Kidney (tissue), 14 donors: ENCODE results near the gene SMC1A. TPM values are rescaled to one million over a fixed set of nuclear protein-coding genes. Genes with fewer than 3 reads are reported as not detected.

Experiments used
- DNase-seq, 5 donors: peaks; one replicate each; pipeline ENCODE4 v3.0.0-alpha.2; 2013 to 2020
- FAIRE-seq: peaks from 2 replicates; lab custom pipeline; 2012; peaks lifted over from hg19 to GRCh38; lab: Jason Lieb, UNC
- H3K27ac ChIP-seq, 2 donors: one replicate each; pipeline ENCODE4 v1.7.0; 2013; ENCODE audit warnings: low read depth in 2 of 2, low read length in 2 of 2, inconsistent platforms in 1 of 2
- H3K27me3 ChIP-seq: one replicate; pipeline ENCODE4 v1.7.1; 2013; ENCODE audit warnings: low read length, inconsistent platforms; ENCODE audit not compliant: control insufficient read depth, insufficient read depth
- H3K36me3 ChIP-seq, 3 donors: one replicate each; pipeline versions ENCODE4 v1.7.0 to v1.7.1; 2013; ENCODE audit warnings: low read length in 3 of 3, control low read depth in 1 of 3, inconsistent platforms in 1 of 3; ENCODE audit not compliant: insufficient read depth in 3 of 3, control insufficient read depth in 2 of 3
- H3K4me1 ChIP-seq, 3 donors: one replicate each; pipeline versions ENCODE4 v1.7.0 to v1.7.1; 2013; ENCODE audit warnings: low read length in 3 of 3, inconsistent platforms in 1 of 3, low read depth in 1 of 3; ENCODE audit not compliant: control insufficient read depth in 2 of 3, insufficient read depth in 2 of 3
- H3K4me3 ChIP-seq, 3 donors: one replicate each; pipeline versions ENCODE4 v1.7.0 to v1.8.1; 2013; ENCODE audit warnings: low read length in 3 of 3, control low read depth in 1 of 3, inconsistent platforms in 1 of 3
- H3K9ac ChIP-seq, 3 donors: one replicate each; pipeline versions ENCODE4 v1.7.0 to v1.7.1; 2013; ENCODE audit warnings: low read length in 3 of 3, control low read depth in 1 of 3, inconsistent platforms in 1 of 3
- H3K9me3 ChIP-seq, 3 donors: one replicate each; pipeline versions ENCODE4 v1.7.0 to v1.7.1; 2013; ENCODE audit warnings: low read length in 3 of 3, control low read depth in 1 of 3, inconsistent platforms in 1 of 3; ENCODE audit not compliant: control insufficient read depth in 2 of 3, insufficient read depth in 1 of 3
- CTCF ChIP-seq: IDR thresholded peaks from 3 replicates; pipeline ENCODE4 v1.5.1; 2012; ENCODE audit warnings: mild to moderate bottlenecking, moderate library complexity, borderline replicate concordance; ENCODE audit not compliant: insufficient read depth; ENCODE audit errors: extremely low read depth
- intact Hi-C: fragments of 100-400 bp; cut with DNase I; formaldehyde crosslinking; loops from one replicate; pipeline ENCODE4 v1.11.1; 2022
- polyA plus RNA-seq: library from polyadenylated mRNA; stranded (reverse); fragments of 350-450 nt; fragmentation: Illumina TruSeq; extraction: RNeasy Lipid Tissue Mini Kit (QIAGEN cat#74804); gene quantifications from one replicate; pipeline ENCODE4 v1.2.3, GENCODE V29; 2014; ENCODE audit warnings: low read depth, low replicate concordance; ENCODE audit not compliant: insufficient read depth
- total RNA-seq: library from RNA; stranded (reverse); fragmentation: NEBNext Ultra II Directional; extraction: Animal tissue kit (Norgen Biotek cat#: 25700); gene quantifications from one replicate; pipeline ENCODE4 v1.2.1, GENCODE V29; 2021
- donor health status: control.
- donor health status: control.
- donor health status: control.
- donor health status: control.
- donor health status: control.
- donor health status: DM: yes; HTN: yes; CAD: no.
- donor health status: Normal renal cell carcinoma (clear cell type).

Gene SMC1A
- total and polyA plus RNA-seq, 2 donors from 2014 or later, result 6.2 to 59.0 TPM

GRCh38 chrX:53441531-53442321, 19.3 kb upstream of the SMC1A start:
- H3K9ac ChIP-seq, result peak overlapping the region in 1 of 3 donors; percentile 22
- peak overlapping the region; percentile 50 to 72 (median 56) for H3K4me3 ChIP-seq
- peaks cover 0 to 4% (median 0%) of the 10 kb centered on the region in 3 donors for H3K4me1 ChIP-seq
- H3K27me3 ChIP-seq, result peaks cover 18% of the 10 kb centered on the region
- H3K9me3 ChIP-seq, result no peaks in the 10 kb centered on the region
- no peak overlapping the region for H3K27ac ChIP-seq
- TF ChIP-seq CTCF, result no peak
- FAIRE-seq, result no peak
- DNase-seq, result peak; percentile 72 to 90 (median 81)
- intact Hi-C loops, result loop anchor here (10.0 kb wide), 1 partner anchor 117 kb away; no protein-coding TSS in a partner anchor
- H3K36me3 ChIP-seq, result no peaks in the 10 kb centered on the region

- Histone ChIP-seq H3K9ac (no peak overlapping the region), H3K27me3 (peaks cover 18% of the 10 kb centered on the region), H3K4me1 (peaks cover 0 to 4% (median 0%) of the 10 kb centered on the region in 3 donors), H3K27ac (no peak overlapping the region), H3K9me3 (no peaks in the 10 kb centered on the region), H3K36me3 (no peaks in the 10 kb centered on the region), H3K4me3 (peak overlapping the region; percentile 17 to 56 (median 32))
- DNase-seq (peak in 2 of 5 donors; percentile 28 to 82), FAIRE-seq (no peak)
- no peak for TF ChIP-seq CTCF
- intact Hi-C loops, result loop anchor here (10.0 kb wide), 1 partner anchor 116 kb away; no protein-coding TSS in a partner anchor
Observed at GRCh38 chrX:53440621-53441517, 18.4 kb upstream of the SMC1A start.

- DNase-seq (no peak), FAIRE-seq (no peak)
- Histone ChIP-seq H3K4me3 (no peak overlapping the region), H3K4me1 (peaks cover 0 to 4% (median 0%) of the 10 kb centered on the region in 3 donors), H3K27ac (no peak overlapping the region), H3K36me3 (no peaks in the 10 kb centered on the region), H3K9ac (no peak overlapping the region), H3K27me3 (peaks cover 18% of the 10 kb centered on the region), H3K9me3 (no peaks in the 10 kb centered on the region)
- intact Hi-C loops, result loop anchor here (10.0 kb wide), 1 partner anchor 115 kb away; no protein-coding TSS in a partner anchor
- TF ChIP-seq CTCF, result no peak
Observed at GRCh38 chrX:53440101-53440500, 17.6 kb upstream of the SMC1A start.
